Colonic mucosa (tissue), 4 donors: ENCODE data around the gene SUPT4H1. TPM values are rescaled to one million over a fixed set of nuclear protein-coding genes. Genes with fewer than 3 reads are reported as not detected.

Source experiments
- DNase-seq: peaks from one replicate; pipeline ENCODE4 v3.0.0-alpha.2; 2020
- H3K27ac ChIP-seq: fragments of 200-600 bp; one replicate; pipeline ENCODE4 v1.8.0; 2021
- H3K27me3 ChIP-seq: fragments of 200-600 bp; one replicate; pipeline ENCODE4 v1.8.0; 2021
- H3K36me3 ChIP-seq: fragments of 200-600 bp; one replicate; pipeline ENCODE4 v1.8.0; 2021
- H3K4me1 ChIP-seq: fragments of 200-600 bp; one replicate; pipeline ENCODE4 v1.8.0; 2021; ENCODE audit warnings: mild to moderate bottlenecking
- H3K4me3 ChIP-seq: fragments of 200-600 bp; one replicate; pipeline ENCODE4 v1.8.0; 2021
- H3K9ac ChIP-seq, 2 donors: one replicate each; pipeline ENCODE4 v1.7.0; 2013; ENCODE audit warnings: control low read depth in 2 of 2, low read depth in 2 of 2, low read length in 2 of 2
- H3K9me3 ChIP-seq: fragments of 200-600 bp; one replicate; pipeline ENCODE4 v1.8.0; 2021
- CTCF ChIP-seq: fragments of 200-600 bp; IDR thresholded peaks from one replicate; pipeline ENCODE4 v1.8.0; 2022; ENCODE audit warnings: antibody characterized with exemption, mild to moderate bottlenecking
- intact Hi-C: fragments of 100-400 bp; cut with DNase I; formaldehyde crosslinking; loops from one replicate; pipeline ENCODE4 v1.14.1; 2022
- total RNA-seq, 2 donors: library from RNA; stranded (reverse); fragmentation: NEBNext Ultra II Directional in 1 of 2; extraction: Animal tissue kit (Norgen Biotek cat#: 25700) in 1 of 2; gene quantifications; one replicate each; pipeline ENCODE4 v1.2.1, GENCODE V29; 2021
- donor health status: healthy.
- donor health status: DM: no; HTN: no; CAD: no.
- donor health status: DM: no; HTN: no; CAD: no.

Gene SUPT4H1
- total RNA-seq, 2 donors from 2014 or later: 68.7 to 75.3 TPM

- no peak for DNase-seq
- H3K36me3 ChIP-seq: no peaks in the 10 kb centered on the region
- no peak for TF ChIP-seq CTCF
- H3K4me3 ChIP-seq: no peak overlapping the region
- H3K4me1 ChIP-seq: peaks cover 10% of the 10 kb centered on the region
- no peak overlapping the region for H3K27ac ChIP-seq
- intact Hi-C loops: no loop called here
- H3K9ac ChIP-seq: no peak overlapping the region
- no peaks in the 10 kb centered on the region for H3K9me3 ChIP-seq
- H3K27me3 ChIP-seq: no peaks in the 10 kb centered on the region
These were observed 44.2 kb upstream of the SUPT4H1 start for GRCh38 chr17:58396173-58396572.

GRCh38 chr17:58394534-58395223 lies 42.7 kb upstream of the SUPT4H1 start:
- no peaks in the 10 kb centered on the region for H3K27me3 ChIP-seq
- no peak for TF ChIP-seq CTCF
- peak; percentile 54 for DNase-seq
- H3K4me3 ChIP-seq: no peak overlapping the region
- H3K9me3 ChIP-seq: no peaks in the 10 kb centered on the region
- H3K9ac ChIP-seq: peak overlapping the region in 1 of 2 donors; percentile 32
- H3K27ac ChIP-seq: peak overlapping the region; percentile 62
- peaks cover 6% of the 10 kb centered on the region for H3K4me1 ChIP-seq
- intact Hi-C loops: no loop called here
- H3K36me3 ChIP-seq: no peaks in the 10 kb centered on the region

GRCh38 chr17:58391302-58391984 lies 39.4 kb upstream of the SUPT4H1 start:
- no peak for TF ChIP-seq CTCF
- Histone ChIP-seq H3K27ac (peak overlapping the region; percentile 19), H3K4me3 (no peak overlapping the region), H3K4me1 (peaks cover 5% of the 10 kb centered on the region), H3K36me3 (no peaks in the 10 kb centered on the region), H3K9me3 (no peaks in the 10 kb centered on the region), H3K27me3 (no peaks in the 10 kb centered on the region), H3K9ac (peak overlapping the region in 1 of 2 donors; percentile 73)
- intact Hi-C loops: no loop called here
- DNase-seq: peak; percentile 96

- intact Hi-C loops: no loop called here
- H3K27ac ChIP-seq: no peak overlapping the region
- no peak overlapping the region for H3K4me3 ChIP-seq
- no peaks in the 10 kb centered on the region for H3K36me3 ChIP-seq
- DNase-seq: no peak
- no peaks in the 10 kb centered on the region for H3K27me3 ChIP-seq
- H3K9ac ChIP-seq: peak overlapping the region in 1 of 2 donors; percentile 73
- H3K4me1 ChIP-seq: peaks cover 5% of the 10 kb centered on the region
- no peak for TF ChIP-seq CTCF
- no peaks in the 10 kb centered on the region for H3K9me3 ChIP-seq
These were observed 38.9 kb upstream of the SUPT4H1 start for GRCh38 chr17:58390884-58391283.

- Histone ChIP-seq H3K4me1 (peaks cover 5% of the 10 kb centered on the region), H3K36me3 (no peaks in the 10 kb centered on the region), H3K27me3 (no peaks in the 10 kb centered on the region), H3K9ac (peak overlapping the region in 1 of 2 donors; percentile 57), H3K4me3 (no peak overlapping the region), H3K27ac (peak overlapping the region; percentile 76), H3K9me3 (no peaks in the 10 kb centered on the region)
- TF ChIP-seq CTCF: no peak
- intact Hi-C loops: no loop called here
- no peak for DNase-seq
These were observed 36.5 kb upstream of the SUPT4H1 start for GRCh38 chr17:58388302-58389190.
